ENCODE measurements around the gene RNASE12. TPM values are rescaled to one million over a fixed set of nuclear protein-coding genes. Genes with fewer than 3 reads are reported as not detected.

The RNASE12 gene
- polyA plus RNA-seq, 1 donor from 2014 or later = not detected

Other genes with a start within 250 kb of the RNASE12 start
- gene PARP2, start 247.7 kb downstream of the RNASE12 start, polyA plus RNA-seq (ENCODE audit: insufficient read depth, low read depth, low replicate concordance) = 43.2 TPM
- 4.8 TPM for gene TEP1, start 177.9 kb downstream of the RNASE12 start, polyA plus RNA-seq (ENCODE audit: insufficient read depth, low read depth, low replicate concordance)
- not detected for gene KLHL33, start 155.2 kb downstream of the RNASE12 start, polyA plus RNA-seq (ENCODE audit: insufficient read depth, low read depth, low replicate concordance)
- 28.0 TPM for gene OSGEP, start 136.6 kb downstream of the RNASE12 start, polyA plus RNA-seq (ENCODE audit: insufficient read depth, low read depth, low replicate concordance)
- 273 TPM for gene APEX1, start 136.2 kb downstream of the RNASE12 start, polyA plus RNA-seq (ENCODE audit: insufficient read depth, low read depth, low replicate concordance)
- 34.4 TPM for gene PIP4P1, start 129.9 kb downstream of the RNASE12 start, polyA plus RNA-seq (ENCODE audit: insufficient read depth, low read depth, low replicate concordance)
- gene PNP, start 122.0 kb downstream of the RNASE12 start, polyA plus RNA-seq (ENCODE audit: insufficient read depth, low read depth, low replicate concordance) = 48.6 TPM
- 0.29 TPM for gene RNASE10, start 85.8 kb downstream of the RNASE12 start, polyA plus RNA-seq (ENCODE audit: insufficient read depth, low read depth, low replicate concordance)
- not detected for gene RNASE9, start 30.3 kb downstream of the RNASE12 start, polyA plus RNA-seq (ENCODE audit: insufficient read depth, low read depth, low replicate concordance)
- not detected for gene RNASE11, start 3.4 kb downstream of the RNASE12 start, polyA plus RNA-seq (ENCODE audit: insufficient read depth, low read depth, low replicate concordance)
- not detected for gene OR6S1, start 50.3 kb upstream of the RNASE12 start, polyA plus RNA-seq (ENCODE audit: insufficient read depth, low read depth, low replicate concordance)
- 1.2 TPM for gene RNASE4, start 93.2 kb upstream of the RNASE12 start, polyA plus RNA-seq (ENCODE audit: insufficient read depth, low read depth, low replicate concordance)
- gene ANG, start 97.4 kb upstream of the RNASE12 start, polyA plus RNA-seq (ENCODE audit: insufficient read depth, low read depth, low replicate concordance) = 1.7 TPM
- gene EDDM3A, start 154.5 kb upstream of the RNASE12 start, polyA plus RNA-seq (ENCODE audit: insufficient read depth, low read depth, low replicate concordance) = not detected
- gene EDDM3B, start 177.0 kb upstream of the RNASE12 start, polyA plus RNA-seq (ENCODE audit: insufficient read depth, low read depth, low replicate concordance) = not detected
- gene RNASE6, start 189.9 kb upstream of the RNASE12 start, polyA plus RNA-seq (ENCODE audit: insufficient read depth, low read depth, low replicate concordance) = 3.5 TPM
- 358 TPM for gene RNASE1, start 211.5 kb upstream of the RNASE12 start, polyA plus RNA-seq (ENCODE audit: insufficient read depth, low read depth, low replicate concordance)